ENCODE measurements around the gene FIGN. TPM values are rescaled to one million over a fixed set of nuclear protein-coding genes. Genes with fewer than 3 reads are reported as not detected.

The FIGN gene
- total RNA-seq, 4 donors from 2014 or later: 5.8 to 12.0 (median 11.1) TPM

DNA sequence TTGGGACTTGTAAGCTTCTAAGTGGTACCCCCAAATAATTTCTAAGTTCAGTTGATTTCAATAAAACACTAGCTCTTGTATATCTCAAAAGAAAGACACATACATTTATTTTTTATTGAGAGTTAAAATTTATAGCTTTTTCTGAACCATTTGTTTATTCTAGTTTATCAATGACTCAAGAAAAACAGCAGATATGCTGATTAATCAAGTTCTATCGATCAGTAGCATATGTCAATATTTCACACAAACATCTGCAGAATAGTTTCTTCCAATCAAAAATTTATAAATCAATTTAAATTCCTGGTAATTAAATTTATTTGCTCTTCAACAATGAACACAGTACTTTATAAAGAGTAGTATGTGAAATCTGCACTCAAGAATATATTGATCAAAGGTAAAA, 5.3 kb downstream of the FIGN start:
- Histone ChIP-seq H3K36me3 (no peaks in the 10 kb centered on the region), H3K4me3 (no peak overlapping the region), H3K4me1 (peaks cover 8 to 48% (median 10%) of the 10 kb centered on the region in 4 donors), H3K9me3 (no peaks in the 10 kb centered on the region), H3K27me3 (no peaks in the 10 kb centered on the region), H3K27ac (replicated peaks in 1 of 4) (peak overlapping the region in 2 of 4 donors; percentile 65 to 98)
- no peak for DNase-seq (ENCODE audit: extremely low spot score)
- 92% methylated on average over 1 of the region's 1 CpG for WGBS
- TF ChIP-seq CTCF (IDR thresholded peaks at IDR 0.05): no peak
- TF ChIP-seq POLR2AphosphoS5 (IDR thresholded peaks at IDR 0.05): no peak
- no peak for TF ChIP-seq POLR2A (IDR thresholded peaks at IDR 0.05; ENCODE audit: low read depth)
- no peak for TF ChIP-seq EP300 (IDR thresholded peaks at IDR 0.05)
- intact Hi-C loops (cut with DNase I): no loop called here

GRCh38 chr2:163729636-163730273, 6.1 kb downstream of the FIGN start:
- intact Hi-C loops (cut with DNase I): no loop called here
- Histone ChIP-seq H3K9me3 (no peaks in the 10 kb centered on the region), H3K27me3 (no peaks in the 10 kb centered on the region), H3K4me3 (no peak overlapping the region), H3K27ac (replicated peaks in 1 of 4) (peak overlapping the region in 2 of 4 donors; percentile 19 to 20), H3K36me3 (no peaks in the 10 kb centered on the region), H3K4me1 (peaks cover 8 to 53% (median 10%) of the 10 kb centered on the region in 4 donors)
- WGBS: 88% methylated on average over 4 of the region's 4 CpGs
- DNase-seq (ENCODE audit: extremely low spot score): no peak
- TF ChIP-seq POLR2AphosphoS5 (IDR thresholded peaks at IDR 0.05) (no peak), POLR2A (IDR thresholded peaks at IDR 0.05; ENCODE audit: low read depth) (no peak), CTCF (IDR thresholded peaks at IDR 0.05) (no peak), EP300 (IDR thresholded peaks at IDR 0.05) (no peak)

GRCh38 chr2:163723881-163724280, 11.9 kb downstream of the FIGN start:
- H3K4me1 ChIP-seq: peaks cover 0 to 13% (median 5%) of the 10 kb centered on the region in 4 donors
- no peak overlapping the region for H3K4me3 ChIP-seq
- TF ChIP-seq POLR2AphosphoS5 (IDR thresholded peaks at IDR 0.05): no peak
- TF ChIP-seq CTCF (IDR thresholded peaks at IDR 0.05): no peak
- TF ChIP-seq POLR2A (IDR thresholded peaks at IDR 0.05; ENCODE audit: low read depth): no peak
- no peak for TF ChIP-seq EP300 (IDR thresholded peaks at IDR 0.05)
- H3K27ac ChIP-seq (replicated peaks in 1 of 4): no peak overlapping the region
- no peak for DNase-seq (ENCODE audit: extremely low spot score)
- no peaks in the 10 kb centered on the region for H3K9me3 ChIP-seq
- H3K27me3 ChIP-seq: no peaks in the 10 kb centered on the region
- WGBS: 87% methylated on average over 4 of the region's 4 CpGs
- no peaks in the 10 kb centered on the region for H3K36me3 ChIP-seq
- intact Hi-C loops (cut with DNase I): no loop called here

GRCh38 chr2:163723348-163723747, 12.5 kb downstream of the FIGN start:
- Histone ChIP-seq H3K9me3 (no peaks in the 10 kb centered on the region), H3K4me3 (no peak overlapping the region), H3K36me3 (no peaks in the 10 kb centered on the region), H3K27ac (replicated peaks in 1 of 4) (no peak overlapping the region), H3K27me3 (no peaks in the 10 kb centered on the region), H3K4me1 (peaks cover 0 to 19% (median 4%) of the 10 kb centered on the region in 4 donors)
- no peak for DNase-seq (ENCODE audit: extremely low spot score)
- intact Hi-C loops (cut with DNase I): no loop called here
- WGBS: 88% methylated on average over 3 of the region's 3 CpGs
- TF ChIP-seq POLR2AphosphoS5 (IDR thresholded peaks at IDR 0.05) (no peak), EP300 (IDR thresholded peaks at IDR 0.05) (no peak), CTCF (IDR thresholded peaks at IDR 0.05) (no peak), POLR2A (IDR thresholded peaks at IDR 0.05; ENCODE audit: low read depth) (no peak)

GRCh38 chr2:163719331-163719730, 16.5 kb downstream of the FIGN start:
- DNase-seq (ENCODE audit: extremely low spot score): no peak
- Histone ChIP-seq H3K9me3 (no peaks in the 10 kb centered on the region), H3K36me3 (no peaks in the 10 kb centered on the region), H3K27ac (replicated peaks in 1 of 4) (no peak overlapping the region), H3K27me3 (no peaks in the 10 kb centered on the region), H3K4me3 (no peak overlapping the region), H3K4me1 (peaks cover 0 to 33% (median 5%) of the 10 kb centered on the region in 4 donors)
- 88% methylated on average over 2 of the region's 2 CpGs for WGBS
- intact Hi-C loops (cut with DNase I): no loop called here
- TF ChIP-seq POLR2AphosphoS5 (IDR thresholded peaks at IDR 0.05) (no peak), CTCF (IDR thresholded peaks at IDR 0.05) (no peak), EP300 (IDR thresholded peaks at IDR 0.05) (no peak), POLR2A (IDR thresholded peaks at IDR 0.05; ENCODE audit: low read depth) (no peak)
